ENCODE measurements around the gene CDC14B. TPM values are rescaled to one million over a fixed set of nuclear protein-coding genes. Genes with fewer than 3 reads are reported as not detected.

The CDC14B gene
- total and polyA plus RNA-seq, 2 of the 4 experiments (the other 2 are of a cell fraction), result 9.7 to 26.3 TPM

DNA sequence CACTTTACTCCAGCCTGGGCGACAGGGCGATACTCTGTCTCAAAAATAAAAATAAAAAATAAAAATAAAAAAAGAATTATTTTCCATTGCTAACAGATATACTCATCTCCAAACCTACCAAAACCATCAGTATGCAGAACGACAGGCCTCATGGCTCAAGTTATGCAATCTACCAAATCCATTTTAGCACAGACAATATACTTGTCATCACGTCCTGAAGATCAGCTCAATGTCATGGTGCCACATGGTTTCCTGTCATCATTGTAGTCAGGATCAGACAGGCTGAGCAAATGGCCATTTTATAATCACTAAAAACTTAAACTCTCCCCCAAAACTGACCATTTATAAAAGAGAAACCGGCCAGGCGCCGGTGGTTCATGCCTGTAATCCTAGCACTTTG is 100.5 kb downstream of the CDC14B start:
- Histone ChIP-seq H3K9ac (ENCODE audit: low read depth, low read length) (no peak overlapping the region), H3K18ac (ENCODE audit: low read depth, low read length) (no peak overlapping the region), H2AFZ (replicated peaks; ENCODE audit: low read length, poor library complexity) (no peak overlapping the region), H3K4me1 (ENCODE audit: control insufficient read depth, insufficient read depth, low read length) (peaks cover 7% of the 10 kb centered on the region), H3K56ac (ENCODE audit: extremely low read depth, insufficient read depth, low read length) (no peak overlapping the region), H3K14ac (replicated peaks; ENCODE audit: low read depth, low read length) (no peak overlapping the region), H2BK5ac (ENCODE audit: low read depth, low read length, poor library complexity, severe bottlenecking) (no peak overlapping the region), H3K4me3 (ENCODE audit: insufficient read depth, low read depth, low read length) (no peak overlapping the region), H3K4me2 (ENCODE audit: low read depth, low read length) (no peak overlapping the region), H4K91ac (ENCODE audit: insufficient read depth, low read depth, low read length) (no peak overlapping the region), H4K8ac (ENCODE audit: low read depth in 2 of 2, low read length in 2 of 2) (no peak overlapping the region), H3K4ac (ENCODE audit: low read depth, low read length) (no peak overlapping the region), H2BK15ac (ENCODE audit: low read depth, low read length) (no peak overlapping the region), H2BK120ac (ENCODE audit: low read depth, low read length) (no peak overlapping the region), H4K5ac (ENCODE audit: low read depth, low read length) (no peak overlapping the region), H2AK5ac (ENCODE audit: low read depth, low read length) (no peak overlapping the region), H3K36me3 (ENCODE audit: control insufficient read depth, insufficient read depth, low read length) (peaks cover 10% of the 10 kb centered on the region), H3K79me1 (ENCODE audit: low read depth in 1 of 2, low read length in 2 of 2) (peaks cover 0 to 5% of the 10 kb centered on the region in 2 experiments; a peak in 1 of 4 replicates), H3K27ac (ENCODE audit: insufficient read depth, low read length) (no peak overlapping the region), H2AK9ac (replicated peaks; ENCODE audit: low read depth, low read length, poor library complexity) (no peak overlapping the region), H3K9me3 (ENCODE audit: control insufficient read depth, insufficient read depth, low read length) (no peaks in the 10 kb centered on the region), H4K20me1 (ENCODE audit: insufficient read depth, low read length) (no peaks in the 10 kb centered on the region; the same call in 1 of the 2 replicates), H3K23ac (ENCODE audit: low read depth, low read length) (no peak overlapping the region), H3K27me3 (ENCODE audit: control insufficient read depth, insufficient read depth, low read length) (no peaks in the 10 kb centered on the region), H3K9me1 (ENCODE audit: insufficient read depth, low read length) (peaks cover 5% of the 10 kb centered on the region), H2BK20ac (ENCODE audit: low read depth, low read length) (no peak overlapping the region)
- in situ Hi-C loops (cut with MboI; ENCODE audit: low sequenced_read_pairs) (no loop called here), intact Hi-C loops (cut with micrococcal nuclease) (loop anchor here (5.0 kb wide), 1 partner anchor 38 kb away; no protein-coding TSS in a partner anchor), dilution Hi-C loops (cut with HindIII; ENCODE audit: low sequenced_read_pairs, unreplicated experiment) (no loop called here)
- ATAC-seq (ENCODE audit: low read depth) (no peak), DNase-seq (no peak)
- BruUV-seq (replicated peaks), result no TSS peak
- TF ChIP-seq MAZ (IDR thresholded peaks at IDR 0.05; ENCODE audit: borderline replicate concordance, low read depth, low read length), result no peak
- TF ChIP-seq NFE2L2 (IDR thresholded peaks at IDR 0.05; ENCODE audit: low read depth, low read length), result no peak
- no peak for TF ChIP-seq FOS (IDR thresholded peaks at IDR 0.05; ENCODE audit: low read depth, low read length)
- no peak for TF ChIP-seq RCOR1 (IDR thresholded peaks at IDR 0.05; ENCODE audit: insufficient replicate concordance, low read length)
- TF ChIP-seq CEBPB (IDR thresholded peaks at IDR 0.05; ENCODE audit: low read depth, low read length), result no peak
- 86% methylated on average over 1 of the region's 7 CpGs; no CpG with 5 or more reads in 1 of the 2 experiments for WGBS, 2 experiments (ENCODE audit: extremely low coverage in 2 of 2, insufficient read length in 1 of 2)
- ChIA-PET CTCF (no interaction called here), POLR2A (ENCODE audit: unreplicated experiment) (no interaction called here)

All from IMR-90 (cell line).